ENCODE results near the gene RNF152. TPM values are rescaled to one million over a fixed set of nuclear protein-coding genes. Genes with fewer than 3 reads are reported as not detected.

RNF152 gene
- total RNA-seq, 1 experiment from 2014 or later = 2.3 TPM

- H3K79me2 ChIP-seq (ENCODE audit: insufficient read depth, low read length) = no peaks in the 10 kb centered on the region
- H3K23me2 ChIP-seq (ENCODE audit: insufficient read length, low read depth, low read length, poor library complexity, severe bottlenecking) = peaks cover 11% of the 10 kb centered on the region
- H3K79me1 ChIP-seq (ENCODE audit: insufficient read depth, low read depth, low read length, poor library complexity, severe bottlenecking) = no peaks in the 10 kb centered on the region
- no peak overlapping the region for H2BK20ac ChIP-seq (ENCODE audit: low read depth, low read length, poor library complexity, severe bottlenecking)
- H3K56ac ChIP-seq (ENCODE audit: insufficient read length, low read depth, low read length) = no peak overlapping the region
- H2AK5ac ChIP-seq (ENCODE audit: insufficient read length, low read length) = no peak overlapping the region
- no peak overlapping the region for H3K27ac ChIP-seq (ENCODE audit: insufficient read length, low read depth, low read length)
- peaks cover 16 to 21% of the 10 kb centered on the region in 2 experiments for H3K4me1 Mint-ChIP-seq
- WGBS (ENCODE audit: extremely low coverage, insufficient read length, low lambda C conversion rate) = no CpG with 5 or more reads among the region's 5 CpGs
- no peaks in the 10 kb centered on the region for H3K9me3 ChIP-seq (ENCODE audit: control insufficient read depth, low read depth, low read length)
- H3K27me3 Mint-ChIP-seq (ENCODE audit: low read depth) = peaks cover 36% of the 10 kb centered on the region
- no peak overlapping the region for H4K91ac ChIP-seq (ENCODE audit: insufficient read length, low read depth, low read length)
- no peak overlapping the region for H2BK15ac ChIP-seq (ENCODE audit: low read depth, low read length)
- no peak for TF ChIP-seq CTCF (conservative IDR thresholded peaks at IDR 0.05)
- no peak overlapping the region for H3K4ac ChIP-seq (ENCODE audit: low read depth, low read length)
- peaks cover 0 to 6% (median 2%) of the 10 kb centered on the region in 3 experiments; a peak in 3 of 7 replicates for H3K36me3 Mint-ChIP-seq (ENCODE audit: insufficient read depth in 1 of 3, low read depth in 3 of 3)
- DNase-seq = no peak
- no peak overlapping the region for H2AFZ ChIP-seq (ENCODE audit: low read length)
- H3K23ac ChIP-seq (ENCODE audit: insufficient read length, low read depth, low read length) = no peak overlapping the region
- no peak overlapping the region for H3K4me2 ChIP-seq (ENCODE audit: insufficient read depth, insufficient read length, low read length)
- H3K27me3 ChIP-seq (ENCODE audit: insufficient read depth, low read length) = peaks cover 13% of the 10 kb centered on the region; the same call in 1 of the 2 replicates
- H2BK120ac ChIP-seq (ENCODE audit: low read depth, low read length, poor library complexity, severe bottlenecking) = no peak overlapping the region
- H4K8ac ChIP-seq (replicated peaks; ENCODE audit: insufficient read length, low read depth, low read length) = no peak overlapping the region
- peaks cover 0 to 3% of the 10 kb centered on the region in 2 experiments; a peak in 2 of 5 replicates for H3K9me3 Mint-ChIP-seq
- H2BK12ac ChIP-seq (ENCODE audit: insufficient read length, low read depth, low read length) = no peak overlapping the region
- H3K18ac ChIP-seq (ENCODE audit: insufficient read length, low read depth, low read length) = no peak overlapping the region
- H3K27ac Mint-ChIP-seq = no peak overlapping the region
- no peak overlapping the region for H3T11ph ChIP-seq (ENCODE audit: low read length)
- no peak overlapping the region for H2BK5ac ChIP-seq (ENCODE audit: insufficient read length, low read length)
- H3K14ac ChIP-seq (ENCODE audit: insufficient read depth, low read length) = no peak overlapping the region
- no peak overlapping the region for H3K9ac ChIP-seq (ENCODE audit: extremely low read depth, insufficient read length, low read length)
- no peaks in the 10 kb centered on the region for H4K20me1 ChIP-seq (ENCODE audit: control insufficient read depth, insufficient read depth, insufficient read length)
- H3K4me3 Mint-ChIP-seq = no peak overlapping the region
- peaks cover 3% of the 10 kb centered on the region; the same call in 1 of the 2 replicates for H3K4me1 ChIP-seq (ENCODE audit: insufficient read depth, low read length)
- no peak overlapping the region for H4K5ac ChIP-seq (ENCODE audit: insufficient read length, low read depth, low read length)
Observed at GRCh38 chr18:61888622-61889021, 4.2 kb downstream of the RNF152 start.
